Activated gamma-delta T cell treated with Interleukin-2 at 50 U/mL for 16 hours (primary cell): ENCODE data around the gene BEAN1.

ENCODE experiments used
- DNase-seq: peaks from one replicate; pipeline ENCODE4 v3.0.0-alpha.2; 2020

BEAN1 gene

DNA sequence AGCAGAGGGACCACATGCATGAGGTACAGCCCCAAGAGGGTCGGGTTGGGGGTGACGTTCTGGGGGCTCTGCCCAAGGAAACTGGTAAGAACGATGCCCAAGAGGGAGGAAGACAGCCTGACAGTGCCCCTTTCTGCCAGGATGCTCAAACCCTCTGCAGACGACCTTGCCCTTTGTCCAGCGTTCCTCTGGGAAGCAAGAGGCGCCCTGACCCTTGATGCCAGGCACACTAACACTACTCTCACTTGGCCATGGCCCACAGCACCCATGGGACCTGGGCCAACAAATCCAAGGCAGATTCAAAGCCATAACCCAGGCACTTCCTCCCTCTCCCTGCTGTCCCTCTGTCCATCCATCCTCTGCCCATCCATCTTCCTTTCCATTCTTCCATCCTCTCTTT, 102.4 kb downstream of the BEAN1 start:
- DNase-seq, result no peak
